Fibroblast of pulmonary artery (primary cell): ENCODE measurements around the gene KCTD6.
A peak's percentile ranks its signal among the peaks of the same experiment; 100 is the strongest.

Experiments
- DNase-seq: peaks from one replicate; pipeline ENCODE4 v3.0.0-alpha.2; 2010; ENCODE audit warnings: low read depth
- H3K4me3 ChIP-seq: replicated peaks from 2 replicates; pipeline ENCODE4 v1.5.1; 2011; ENCODE audit warnings: low read depth, mild to moderate bottlenecking, control low read depth, low read length, moderate library complexity
- TF ChIP-seq, protein P1 (sequence below): IDR thresholded peaks from 2 replicates; pipeline ENCODE4 v1.5.1; 2011; ENCODE audit warnings: mild to moderate bottlenecking, control low read depth, low read length, inconsistent platforms; ENCODE audit errors: missing control alignments

The KCTD6 gene

GRCh38 chr3:58466899-58467563, 24.9 kb upstream of the KCTD6 start:
- DNase-seq: no peak
- TF ChIP-seq, protein P1, sequence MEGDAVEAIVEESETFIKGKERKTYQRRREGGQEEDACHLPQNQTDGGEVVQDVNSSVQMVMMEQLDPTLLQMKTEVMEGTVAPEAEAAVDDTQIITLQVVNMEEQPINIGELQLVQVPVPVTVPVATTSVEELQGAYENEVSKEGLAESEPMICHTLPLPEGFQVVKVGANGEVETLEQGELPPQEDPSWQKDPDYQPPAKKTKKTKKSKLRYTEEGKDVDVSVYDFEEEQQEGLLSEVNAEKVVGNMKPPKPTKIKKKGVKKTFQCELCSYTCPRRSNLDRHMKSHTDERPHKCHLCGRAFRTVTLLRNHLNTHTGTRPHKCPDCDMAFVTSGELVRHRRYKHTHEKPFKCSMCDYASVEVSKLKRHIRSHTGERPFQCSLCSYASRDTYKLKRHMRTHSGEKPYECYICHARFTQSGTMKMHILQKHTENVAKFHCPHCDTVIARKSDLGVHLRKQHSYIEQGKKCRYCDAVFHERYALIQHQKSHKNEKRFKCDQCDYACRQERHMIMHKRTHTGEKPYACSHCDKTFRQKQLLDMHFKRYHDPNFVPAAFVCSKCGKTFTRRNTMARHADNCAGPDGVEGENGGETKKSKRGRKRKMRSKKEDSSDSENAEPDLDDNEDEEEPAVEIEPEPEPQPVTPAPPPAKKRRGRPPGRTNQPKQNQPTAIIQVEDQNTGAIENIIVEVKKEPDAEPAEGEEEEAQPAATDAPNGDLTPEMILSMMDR: no peak
- no peak overlapping the region for H3K4me3 ChIP-seq

- TF ChIP-seq, protein P1: no peak
- no peak for DNase-seq
- H3K4me3 ChIP-seq: no peak overlapping the region
Observed at GRCh38 chr3:58469096-58469495, 22.8 kb upstream of the KCTD6 start.

GRCh38 chr3:58470363-58471024, 21.4 kb upstream of the KCTD6 start:
- TF ChIP-seq, protein P1: no peak
- no peak overlapping the region for H3K4me3 ChIP-seq
- DNase-seq: no peak

- DNase-seq: peak; percentile 79
- H3K4me3 ChIP-seq: no peak overlapping the region
- TF ChIP-seq, protein P1: no peak
Observed at GRCh38 chr3:58471025-58471887, 20.6 kb upstream of the KCTD6 start.

DNA sequence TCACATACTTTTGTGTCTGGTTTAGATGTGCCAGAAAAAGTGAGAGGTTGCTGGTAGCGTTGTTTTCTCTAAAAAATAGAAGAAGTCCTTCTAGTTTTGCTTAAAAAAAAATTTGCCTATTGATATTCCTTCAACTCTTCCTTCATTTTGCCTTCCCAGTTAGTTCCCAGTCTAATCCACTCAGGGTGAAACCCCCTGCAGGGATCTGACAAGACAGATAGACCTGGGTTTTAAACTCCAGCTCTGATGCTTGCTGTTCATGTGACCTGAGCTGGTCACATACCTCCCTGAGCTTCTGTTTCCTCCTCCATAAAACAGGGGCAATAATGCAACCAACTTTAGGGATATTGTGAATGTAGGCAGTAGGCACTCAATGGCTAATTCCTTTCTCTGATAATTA, 18.6 kb upstream of the KCTD6 start:
- no peak overlapping the region for H3K4me3 ChIP-seq
- DNase-seq: no peak
- TF ChIP-seq, protein P1: no peak

GRCh38 chr3:58474348-58474911, 17.5 kb upstream of the KCTD6 start:
- H3K4me3 ChIP-seq: no peak overlapping the region
- TF ChIP-seq, protein P1: no peak
- no peak for DNase-seq
